Mammary epithelial cell (primary cell): ENCODE measurements around the gene EPHA6.

Experiments used
- EZH2 ChIP-seq: IDR thresholded peaks from 2 replicates; pipeline ENCODE4 v1.6.1; 2012; ENCODE audit warnings: low read length, inconsistent platforms, borderline replicate concordance
- TF ChIP-seq, protein P1 (sequence below), 2 donors: IDR thresholded peaks in 1 of 2; conservative IDR thresholded peaks in 1 of 2; 2 replicates each; pipeline ENCODE4 v1.5.1; 2011 to 2012; ENCODE audit warnings: inconsistent platforms in 2 of 2, low read length in 2 of 2, mild to moderate bottlenecking in 2 of 2, control low read depth in 1 of 2, low read depth in 1 of 2; ENCODE audit not compliant: insufficient read depth in 1 of 2; ENCODE audit errors: extremely low read depth in 1 of 2

GRCh38 chr3:97772926-97773325, 958.5 kb downstream of the EPHA6 start:
- TF ChIP-seq, protein P1, sequence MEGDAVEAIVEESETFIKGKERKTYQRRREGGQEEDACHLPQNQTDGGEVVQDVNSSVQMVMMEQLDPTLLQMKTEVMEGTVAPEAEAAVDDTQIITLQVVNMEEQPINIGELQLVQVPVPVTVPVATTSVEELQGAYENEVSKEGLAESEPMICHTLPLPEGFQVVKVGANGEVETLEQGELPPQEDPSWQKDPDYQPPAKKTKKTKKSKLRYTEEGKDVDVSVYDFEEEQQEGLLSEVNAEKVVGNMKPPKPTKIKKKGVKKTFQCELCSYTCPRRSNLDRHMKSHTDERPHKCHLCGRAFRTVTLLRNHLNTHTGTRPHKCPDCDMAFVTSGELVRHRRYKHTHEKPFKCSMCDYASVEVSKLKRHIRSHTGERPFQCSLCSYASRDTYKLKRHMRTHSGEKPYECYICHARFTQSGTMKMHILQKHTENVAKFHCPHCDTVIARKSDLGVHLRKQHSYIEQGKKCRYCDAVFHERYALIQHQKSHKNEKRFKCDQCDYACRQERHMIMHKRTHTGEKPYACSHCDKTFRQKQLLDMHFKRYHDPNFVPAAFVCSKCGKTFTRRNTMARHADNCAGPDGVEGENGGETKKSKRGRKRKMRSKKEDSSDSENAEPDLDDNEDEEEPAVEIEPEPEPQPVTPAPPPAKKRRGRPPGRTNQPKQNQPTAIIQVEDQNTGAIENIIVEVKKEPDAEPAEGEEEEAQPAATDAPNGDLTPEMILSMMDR (conservative IDR thresholded peaks at IDR 0.05 in 1 of 2, IDR thresholded peaks at IDR 0.05 in 1 of 2; ENCODE audit: extremely low read depth in 1 of 2, insufficient read depth in 1 of 2, low read depth in 1 of 2, low read length in 2 of 2) = no peak
- TF ChIP-seq EZH2 = no peak
